WTC11 (cell line): Measurements from ENCODE around the gene R3HDML. TPM values are rescaled to one million over a fixed set of nuclear protein-coding genes. Genes with fewer than 3 reads are reported as not detected.

Source experiments
- ATAC-seq: fragments of 200-7000 bp; cut with Tn5 transposase; 2 replicates; pipeline ENCODE4 v1.10.0; 2021; ENCODE audit warnings: mild to moderate bottlenecking, moderate library complexity
- CTCF ChIA-PET: fragments of 300-600 bp; sonication (Branson Sonifier 250); formaldehyde crosslinking; loops from one replicate; lab custom pipeline; 2021; ENCODE audit warnings: antibody characterized with exemption; lab: Charles Lee
- POLR2A ChIA-PET: fragments of 350-600 bp; sonication (Branson Sonifier 250); formaldehyde crosslinking; loops from one replicate; lab custom pipeline; 2021; ENCODE audit warnings: antibody characterized with exemption; lab: Charles Lee
- DNase-seq: peaks from one replicate; pipeline ENCODE4 v3.0.0; 2021; ENCODE audit warnings: low spot score
- H3K27ac Mint-ChIP-seq: 2 replicates; pipeline ENCODE4 v1.8.0; 2021; ENCODE audit warnings: mixed read lengths
- H3K27me3 Mint-ChIP-seq: 2 replicates; pipeline ENCODE4 v1.8.0; 2021; ENCODE audit warnings: low read depth, mild to moderate bottlenecking, moderate library complexity, mixed read lengths
- H3K36me3 Mint-ChIP-seq: 2 replicates; pipeline ENCODE4 v1.8.0; 2021; ENCODE audit warnings: mixed read lengths
- H3K4me1 Mint-ChIP-seq: 2 replicates; pipeline ENCODE4 v1.8.0; 2022; ENCODE audit warnings: mixed read lengths
- H3K4me3 Mint-ChIP-seq: 2 replicates; pipeline ENCODE4 v1.8.0; 2021; ENCODE audit warnings: mild to moderate bottlenecking, moderate library complexity, mixed read lengths
- H3K9me3 Mint-ChIP-seq: 2 replicates; pipeline ENCODE4 v1.8.0; 2021; ENCODE audit warnings: mixed read lengths
- ATF1 ChIP-seq: sonication (generic); formaldehyde crosslinking; IDR thresholded peaks from 2 replicates; pipeline ENCODE4 v1.8.1; 2023; ENCODE audit warnings: mild to moderate bottlenecking, moderate library complexity, missing genetic modification reagents
- CREB1 ChIP-seq: sonication (generic); formaldehyde crosslinking; IDR thresholded peaks from 2 replicates; pipeline ENCODE4 v1.8.0; 2023; ENCODE audit warnings: mild to moderate bottlenecking, missing genetic modification reagents
- ELF4 ChIP-seq: sonication (generic); formaldehyde crosslinking; IDR thresholded peaks from 2 replicates; pipeline ENCODE4 v1.8.1; 2022; ENCODE audit warnings: low read depth, mild to moderate bottlenecking, moderate library complexity, missing genetic modification reagents
- GRHL2 ChIP-seq: fragments of 250-450 bp; sonication (Bioruptor Pico); IDR thresholded peaks from 2 replicates; pipeline ENCODE4 v1.8.0; 2022; ENCODE audit warnings: mild to moderate bottlenecking, moderate library complexity; ENCODE audit not compliant: insufficient replicate concordance, severe bottlenecking
- GTF2I ChIP-seq: fragments of 250-450 bp; sonication (Bioruptor Pico); conservative IDR thresholded peaks from 2 replicates; pipeline ENCODE4 v1.4.0; 2021; ENCODE audit warnings: mild to moderate bottlenecking
- HMGA2 ChIP-seq: fragments of 250-450 bp; sonication (Bioruptor Pico); IDR thresholded peaks from 2 replicates; pipeline ENCODE4 v1.4.0; 2021; ENCODE audit warnings: mild to moderate bottlenecking, moderate library complexity
- IRF2 ChIP-seq: sonication (generic); formaldehyde crosslinking; IDR thresholded peaks from 2 replicates; pipeline ENCODE4 v1.8.0; 2022; ENCODE audit warnings: low read depth, missing genetic modification reagents, borderline replicate concordance
- MYBL2 ChIP-seq: sonication (generic); formaldehyde crosslinking; IDR thresholded peaks from 2 replicates; pipeline ENCODE4 v1.8.1; 2023; ENCODE audit warnings: mild to moderate bottlenecking, moderate library complexity, missing genetic modification reagents
- NR1H2 ChIP-seq: sonication (generic); formaldehyde crosslinking; IDR thresholded peaks from 2 replicates; pipeline ENCODE4 v1.9.0; 2021; ENCODE audit warnings: mild to moderate bottlenecking, moderate library complexity, missing genetic modification reagents
- NR2C2 ChIP-seq: sonication (generic); formaldehyde crosslinking; IDR thresholded peaks from 2 replicates; pipeline ENCODE4 v1.8.0; 2022; ENCODE audit warnings: mild to moderate bottlenecking, missing genetic modification reagents
- TCF7 ChIP-seq: sonication (generic); formaldehyde crosslinking; IDR thresholded peaks from 2 replicates; pipeline ENCODE4 v1.8.0; 2022; ENCODE audit warnings: mild to moderate bottlenecking, low read depth, missing genetic modification reagents, moderate library complexity
- TEAD4 ChIP-seq: sonication (generic); formaldehyde crosslinking; IDR thresholded peaks from 2 replicates; pipeline ENCODE4 v1.8.0; 2022; ENCODE audit warnings: mild to moderate bottlenecking, missing genetic modification reagents
- TP53 ChIP-seq: sonication (generic); formaldehyde crosslinking; IDR thresholded peaks from 2 replicates; pipeline ENCODE4 v1.8.1; 2023; ENCODE audit warnings: mild to moderate bottlenecking, missing genetic modification reagents
- ZNF121 ChIP-seq: sonication (generic); formaldehyde crosslinking; IDR thresholded peaks from 2 replicates; pipeline ENCODE4 v1.8.0; 2023; ENCODE audit warnings: missing genetic modification reagents
- ZNF263 ChIP-seq: sonication (generic); formaldehyde crosslinking; IDR thresholded peaks from 2 replicates; pipeline ENCODE4 v1.8.1; 2022; ENCODE audit warnings: low read depth, mild to moderate bottlenecking, moderate library complexity, missing genetic modification reagents
- ZNF317 ChIP-seq: sonication (generic); formaldehyde crosslinking; IDR thresholded peaks from 2 replicates; pipeline ENCODE4 v1.8.1; 2023; ENCODE audit warnings: low read depth, mild to moderate bottlenecking, moderate library complexity, missing genetic modification reagents, borderline replicate concordance
- ZNF416 ChIP-seq: fragments of 250-450 bp; sonication (Bioruptor Pico); IDR thresholded peaks from 2 replicates; pipeline ENCODE4 v1.9.0; 2021; ENCODE audit warnings: mild to moderate bottlenecking, inconsistent platforms
- ZNF512 ChIP-seq: sonication (generic); formaldehyde crosslinking; IDR thresholded peaks from 2 replicates; pipeline ENCODE4 v1.8.1; 2022; ENCODE audit warnings: missing genetic modification reagents, borderline replicate concordance
- ZNF532 ChIP-seq: fragments of 250-450 bp; sonication (Bioruptor Pico); IDR thresholded peaks from 2 replicates; pipeline ENCODE4 v1.9.0; 2021; ENCODE audit warnings: mild to moderate bottlenecking, borderline replicate concordance
- total RNA-seq: library from RNA; stranded (reverse); gene quantifications from 3 replicates; pipeline ENCODE4 v1.2.3, GENCODE V29; 2021
- TF ChIP-seq, protein P1 (sequence below): fragments of 250-450 bp; sonication (Bioruptor Pico); IDR thresholded peaks from 2 replicates; pipeline ENCODE4 v1.9.0; 2021; ENCODE audit warnings: moderate library complexity, mild to moderate bottlenecking, inconsistent platforms, borderline replicate concordance
- TF ChIP-seq, protein P2 (sequence below): fragments of 250-450 bp; sonication (Bioruptor Pico); conservative IDR thresholded peaks from 2 replicates; pipeline ENCODE4 v1.9.0; 2021; ENCODE audit warnings: mild to moderate bottlenecking
- TF ChIP-seq, protein P3 (sequence below): sonication (generic); formaldehyde crosslinking; IDR thresholded peaks from 2 replicates; pipeline ENCODE4 v1.8.0; 2023; ENCODE audit warnings: missing genetic modification reagents, mild to moderate bottlenecking, borderline replicate concordance

The R3HDML gene
- total RNA-seq, 1 experiment from 2014 or later: not detected

DNA sequence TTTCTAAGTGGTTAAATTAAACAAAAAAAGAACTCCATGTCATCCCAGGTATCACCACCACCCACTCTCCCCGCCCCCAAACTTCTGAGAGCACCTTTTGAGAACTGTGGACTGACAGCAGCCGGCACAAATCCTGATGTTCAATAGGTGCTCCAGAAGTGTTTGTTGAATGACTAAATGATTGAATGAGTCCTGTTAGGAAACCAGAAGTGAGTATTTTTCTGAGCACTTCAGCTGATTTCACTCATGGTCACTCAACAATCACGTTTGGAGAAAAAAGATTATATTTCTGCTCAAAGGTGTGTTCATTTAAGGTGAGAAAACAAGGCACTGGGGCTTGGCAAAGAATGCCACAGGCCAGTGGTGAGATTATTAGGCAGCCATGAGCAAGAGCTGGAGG, 12.5 kb downstream of the R3HDML start (continued):
- no peak for TF ChIP-seq ATF1
- no peak for TF ChIP-seq ELF4
- TF ChIP-seq, protein P1, sequence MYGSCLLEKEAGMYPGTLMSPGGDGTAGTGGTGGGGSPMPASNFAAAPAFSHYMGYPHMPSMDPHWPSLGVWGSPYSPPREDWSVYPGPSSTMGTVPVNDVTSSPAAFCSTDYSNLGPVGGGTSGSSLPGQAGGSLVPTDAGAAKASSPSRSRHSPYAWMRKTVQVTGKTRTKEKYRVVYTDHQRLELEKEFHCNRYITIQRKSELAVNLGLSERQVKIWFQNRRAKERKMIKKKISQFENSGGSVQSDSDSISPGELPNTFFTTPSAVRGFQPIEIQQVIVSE: no peak
- TF ChIP-seq NR1H2 (CRISPR knock-in tag): no peak
- TF ChIP-seq MYBL2: no peak
- TF ChIP-seq ZNF317 (CRISPR knock-in tag): no peak
- no peak for TF ChIP-seq TCF7
- TF ChIP-seq ZNF263: no peak

- Mint-ChIP-seq H3K27me3 (no peaks in the 10 kb centered on the region), H3K36me3 (no peaks in the 10 kb centered on the region), H3K27ac (no peak overlapping the region), H3K4me1 (0 out of 2 replicates have a peak, but pooled peaks cover 4% of the 10 kb centered on the region), H3K4me3 (no peak overlapping the region), H3K9me3 (peaks cover 6% of the 10 kb centered on the region; the same call in 1 of the 2 replicates)
- POLR2A ChIA-PET: no interaction called here
- DNase-seq (no peak), ATAC-seq (no peak)
- CTCF ChIA-PET: no interaction called here
- TF ChIP-seq NR2C2 (CRISPR knock-in tag) (no peak), GRHL2 (CRISPR knock-in tag) (no peak), IRF2 (no peak), ZNF512 (CRISPR knock-in tag) (no peak), ZNF416 (CRISPR knock-in tag) (no peak), ZNF532 (CRISPR knock-in tag) (no peak), TP53 (CRISPR knock-in tag) (no peak), HMGA2 (CRISPR knock-in tag) (no peak), CREB1 (CRISPR knock-in tag) (no peak), ZNF121 (CRISPR knock-in tag) (no peak), GTF2I (CRISPR knock-in tag) (no peak), TEAD4 (CRISPR knock-in tag) (no peak)
- TF ChIP-seq, protein P2, sequence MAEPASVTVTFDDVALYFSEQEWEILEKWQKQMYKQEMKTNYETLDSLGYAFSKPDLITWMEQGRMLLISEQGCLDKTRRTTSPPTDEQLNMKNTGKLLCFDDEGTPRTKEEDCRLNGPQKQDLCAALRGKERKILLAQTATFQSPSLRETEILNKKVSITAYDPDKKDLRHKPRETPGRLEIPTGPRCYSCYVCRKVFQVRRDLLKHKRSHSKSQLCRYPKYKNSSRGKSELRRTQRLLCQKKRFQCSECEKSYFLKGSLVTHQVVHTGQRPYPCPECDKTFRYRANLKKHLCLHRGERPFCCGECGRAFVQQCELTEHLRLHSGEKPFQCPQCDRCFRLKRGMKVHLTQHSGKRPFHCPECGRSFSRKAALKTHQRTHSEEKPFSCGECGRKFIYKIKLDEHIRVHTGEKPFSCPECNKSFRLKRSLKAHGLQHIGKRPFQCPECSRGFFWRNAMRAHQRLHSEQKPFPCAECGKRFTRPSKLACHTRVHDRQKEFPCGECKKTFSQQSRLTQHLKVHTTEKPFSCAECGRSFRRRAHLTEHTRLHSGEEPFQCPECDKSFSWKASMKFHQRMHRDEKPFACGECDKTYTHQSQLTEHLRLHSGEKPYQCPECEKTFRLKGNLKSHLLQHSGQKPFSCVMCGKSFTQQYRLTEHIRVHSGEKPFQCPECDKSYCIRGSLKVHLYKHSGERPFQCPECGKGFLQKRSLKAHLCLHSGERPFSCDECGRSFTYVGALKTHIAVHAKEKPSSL (CRISPR knock-in tag): no peak
- TF ChIP-seq, protein P3, sequence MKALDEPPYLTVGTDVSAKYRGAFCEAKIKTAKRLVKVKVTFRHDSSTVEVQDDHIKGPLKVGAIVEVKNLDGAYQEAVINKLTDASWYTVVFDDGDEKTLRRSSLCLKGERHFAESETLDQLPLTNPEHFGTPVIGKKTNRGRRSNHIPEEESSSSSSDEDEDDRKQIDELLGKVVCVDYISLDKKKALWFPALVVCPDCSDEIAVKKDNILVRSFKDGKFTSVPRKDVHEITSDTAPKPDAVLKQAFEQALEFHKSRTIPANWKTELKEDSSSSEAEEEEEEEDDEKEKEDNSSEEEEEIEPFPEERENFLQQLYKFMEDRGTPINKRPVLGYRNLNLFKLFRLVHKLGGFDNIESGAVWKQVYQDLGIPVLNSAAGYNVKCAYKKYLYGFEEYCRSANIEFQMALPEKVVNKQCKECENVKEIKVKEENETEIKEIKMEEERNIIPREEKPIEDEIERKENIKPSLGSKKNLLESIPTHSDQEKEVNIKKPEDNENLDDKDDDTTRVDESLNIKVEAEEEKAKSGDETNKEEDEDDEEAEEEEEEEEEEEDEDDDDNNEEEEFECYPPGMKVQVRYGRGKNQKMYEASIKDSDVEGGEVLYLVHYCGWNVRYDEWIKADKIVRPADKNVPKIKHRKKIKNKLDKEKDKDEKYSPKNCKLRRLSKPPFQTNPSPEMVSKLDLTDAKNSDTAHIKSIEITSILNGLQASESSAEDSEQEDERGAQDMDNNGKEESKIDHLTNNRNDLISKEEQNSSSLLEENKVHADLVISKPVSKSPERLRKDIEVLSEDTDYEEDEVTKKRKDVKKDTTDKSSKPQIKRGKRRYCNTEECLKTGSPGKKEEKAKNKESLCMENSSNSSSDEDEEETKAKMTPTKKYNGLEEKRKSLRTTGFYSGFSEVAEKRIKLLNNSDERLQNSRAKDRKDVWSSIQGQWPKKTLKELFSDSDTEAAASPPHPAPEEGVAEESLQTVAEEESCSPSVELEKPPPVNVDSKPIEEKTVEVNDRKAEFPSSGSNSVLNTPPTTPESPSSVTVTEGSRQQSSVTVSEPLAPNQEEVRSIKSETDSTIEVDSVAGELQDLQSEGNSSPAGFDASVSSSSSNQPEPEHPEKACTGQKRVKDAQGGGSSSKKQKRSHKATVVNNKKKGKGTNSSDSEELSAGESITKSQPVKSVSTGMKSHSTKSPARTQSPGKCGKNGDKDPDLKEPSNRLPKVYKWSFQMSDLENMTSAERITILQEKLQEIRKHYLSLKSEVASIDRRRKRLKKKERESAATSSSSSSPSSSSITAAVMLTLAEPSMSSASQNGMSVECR: no peak
- TF ChIP-seq, protein P1: no peak
These were observed 13.7 kb downstream of the R3HDML start for GRCh38 chr20:44350567-44350966.
